GM12874 (cell line): ENCODE measurements around the gene MPDZ.

Source experiments
- TF ChIP-seq, protein P1 (sequence below): IDR thresholded peaks from 2 replicates; pipeline ENCODE4 v1.5.1; 2011; ENCODE audit warnings: low read depth, mild to moderate bottlenecking, control low read depth, low read length, moderate library complexity; ENCODE audit not compliant: insufficient read depth

Gene MPDZ

GRCh38 chr9:13131991-13132390, 147.5 kb downstream of the MPDZ start:
- TF ChIP-seq, protein P1, sequence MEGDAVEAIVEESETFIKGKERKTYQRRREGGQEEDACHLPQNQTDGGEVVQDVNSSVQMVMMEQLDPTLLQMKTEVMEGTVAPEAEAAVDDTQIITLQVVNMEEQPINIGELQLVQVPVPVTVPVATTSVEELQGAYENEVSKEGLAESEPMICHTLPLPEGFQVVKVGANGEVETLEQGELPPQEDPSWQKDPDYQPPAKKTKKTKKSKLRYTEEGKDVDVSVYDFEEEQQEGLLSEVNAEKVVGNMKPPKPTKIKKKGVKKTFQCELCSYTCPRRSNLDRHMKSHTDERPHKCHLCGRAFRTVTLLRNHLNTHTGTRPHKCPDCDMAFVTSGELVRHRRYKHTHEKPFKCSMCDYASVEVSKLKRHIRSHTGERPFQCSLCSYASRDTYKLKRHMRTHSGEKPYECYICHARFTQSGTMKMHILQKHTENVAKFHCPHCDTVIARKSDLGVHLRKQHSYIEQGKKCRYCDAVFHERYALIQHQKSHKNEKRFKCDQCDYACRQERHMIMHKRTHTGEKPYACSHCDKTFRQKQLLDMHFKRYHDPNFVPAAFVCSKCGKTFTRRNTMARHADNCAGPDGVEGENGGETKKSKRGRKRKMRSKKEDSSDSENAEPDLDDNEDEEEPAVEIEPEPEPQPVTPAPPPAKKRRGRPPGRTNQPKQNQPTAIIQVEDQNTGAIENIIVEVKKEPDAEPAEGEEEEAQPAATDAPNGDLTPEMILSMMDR = no peak

DNA sequence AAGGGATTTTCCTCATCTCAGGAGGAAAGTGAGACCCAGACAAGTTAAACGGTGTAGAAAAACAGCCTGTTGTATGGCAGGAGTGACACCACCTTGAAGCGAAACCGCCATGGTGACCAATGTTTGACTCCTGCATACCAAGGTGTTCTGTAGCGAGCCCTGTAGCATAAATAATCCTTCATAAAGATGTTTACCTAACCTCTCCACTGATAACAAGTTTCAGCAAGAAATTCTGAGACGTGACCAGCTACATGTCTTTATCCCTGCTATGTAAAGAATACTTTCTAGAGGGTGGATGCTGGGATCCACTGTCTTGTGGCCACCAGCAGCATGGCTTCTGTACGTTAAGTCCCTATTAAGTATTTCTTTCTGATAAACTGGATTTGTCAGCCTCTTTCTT, 148.1 kb downstream of the MPDZ start:
- TF ChIP-seq, protein P1 = no peak

GRCh38 chr9:13128266-13128860, 151.1 kb downstream of the MPDZ start:
- TF ChIP-seq, protein P1 = no peak

- TF ChIP-seq, protein P1 = no peak
Observed at GRCh38 chr9:13127131-13127530, 152.4 kb downstream of the MPDZ start.

GRCh38 chr9:13125261-13125660, 154.2 kb downstream of the MPDZ start:
- TF ChIP-seq, protein P1 = no peak

GRCh38 chr9:13122756-13123369, 156.6 kb downstream of the MPDZ start:
- TF ChIP-seq, protein P1 = no peak

DNA sequence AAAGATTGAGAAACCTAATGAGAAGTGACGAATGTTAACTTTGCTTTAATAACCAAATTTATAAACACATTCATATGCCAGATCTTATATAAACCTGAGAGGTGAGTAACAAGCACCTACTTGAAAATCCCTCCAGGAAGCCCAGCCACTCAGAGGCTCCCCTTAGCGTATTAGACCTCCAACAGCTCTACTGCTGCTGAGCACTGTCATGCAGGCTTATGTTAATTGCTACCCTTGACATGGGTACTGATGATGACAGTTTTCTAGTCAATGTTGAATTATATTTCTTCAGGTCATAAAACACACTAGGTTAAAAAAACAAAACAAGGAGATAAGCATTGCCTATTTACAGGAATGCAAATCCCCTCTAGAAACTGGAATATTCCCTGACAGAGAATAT, 161.2 kb downstream of the MPDZ start:
- TF ChIP-seq, protein P1 = no peak

DNA sequence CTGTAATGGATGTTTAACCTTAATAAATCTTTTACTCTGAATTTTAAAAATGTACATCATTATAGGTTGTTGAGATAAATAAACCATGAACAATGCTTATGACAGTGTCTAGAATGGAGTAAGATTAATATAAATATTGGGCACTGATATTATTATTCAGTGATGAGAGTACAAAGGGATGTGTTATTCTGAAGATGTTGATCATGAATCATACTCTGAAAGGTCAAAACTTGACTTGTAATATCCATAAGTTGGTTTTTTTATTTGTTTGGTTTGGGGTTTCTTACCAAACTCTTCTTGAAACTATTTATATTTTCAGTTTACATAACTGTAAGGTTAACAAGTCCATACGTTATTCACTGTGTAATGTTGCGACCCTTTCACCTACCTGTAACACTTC, 163.2 kb downstream of the MPDZ start:
- TF ChIP-seq, protein P1 = no peak
